Muscle of back (tissue), 13 donors: Measurements from ENCODE around the gene PHYHD1. TPM values are rescaled to one million over a fixed set of nuclear protein-coding genes. Genes with fewer than 3 reads are reported as not detected.

Experiments
- DNase-seq, 3 donors: peaks; one replicate each; pipeline versions ENCODE4 v3.0.0 to v3.0.0-alpha.2; 2013
- long read RNA-seq, 9 donors: transcript quantifications; one replicate each; lab custom pipeline, GENCODE V29; 2026
- polyA plus RNA-seq, 10 donors: library from polyadenylated mRNA; unstranded; fragments of 120-200 nt; gene quantifications; one replicate each; pipeline ENCODE4 v1.2.1, GENCODE V29; 2013; ENCODE audit not compliant: insufficient read length in 10 of 10

The PHYHD1 gene
- 10 to 100 TPM; 33.4 to 47.6 (median 38.8) TPM for polyA plus RNA-seq
- long read RNA-seq, donor 1 = 0 reads
- long read RNA-seq, donor 2, partial matches to known transcripts = 0 of 2 reads
- long read RNA-seq, donor 2, other reads (novel, unspliced or antisense) = 0 of 2 reads
- long read RNA-seq, donor 3 = 0 reads
- long read RNA-seq, donor 4 = 0 reads
- long read RNA-seq, donor 5 = 0 reads
- long read RNA-seq, donor 6 = 0 reads
- long read RNA-seq, donor 7, partial matches to known transcripts = 0 of 3 reads
- long read RNA-seq, donor 7, other reads (novel, unspliced or antisense) = 0 of 3 reads
- long read RNA-seq, donor 8 = 0 reads
- long read RNA-seq, donor 9 = 0 reads

DNA sequence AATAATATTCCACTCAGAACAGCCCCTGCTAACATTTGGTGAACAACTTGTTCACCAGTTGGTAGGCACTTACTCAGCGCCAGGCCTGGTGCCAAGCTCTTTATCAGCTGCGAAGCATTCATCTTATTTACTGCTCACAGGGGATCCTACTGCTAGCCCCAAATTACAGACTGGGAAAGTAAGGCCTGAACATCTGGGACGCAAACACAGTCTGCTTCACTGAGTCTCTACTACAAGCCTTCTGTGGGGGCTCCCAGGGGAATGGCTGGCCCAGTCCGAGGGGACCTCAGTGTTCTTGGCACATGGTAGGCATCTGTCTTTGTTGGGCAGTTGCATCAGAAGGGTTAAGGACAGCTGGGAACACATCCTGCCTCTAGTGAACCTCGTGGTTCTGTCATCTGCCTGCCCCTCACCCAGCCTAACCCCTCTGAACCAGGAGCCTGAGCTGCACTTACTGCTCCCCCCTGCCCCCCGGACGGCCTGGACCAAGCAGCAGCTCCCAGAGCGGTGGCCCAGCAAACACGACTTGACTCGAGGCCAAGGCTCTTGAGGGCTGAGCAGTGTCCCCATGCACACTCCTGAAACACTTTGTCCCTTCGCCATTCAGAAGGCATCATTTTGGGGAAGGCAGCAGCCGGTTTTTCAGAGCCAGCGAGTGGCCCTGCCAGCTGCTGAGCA, at the start of gene PHYHD1:
PHYHD1 (plus strand) TSS at position 602 of the 678 bp plus-strand sequence. CDS start 1,342 bp downstream, outside the sequence.
- peak; percentile 41 to 69 (median 64) for DNase-seq

DNA sequence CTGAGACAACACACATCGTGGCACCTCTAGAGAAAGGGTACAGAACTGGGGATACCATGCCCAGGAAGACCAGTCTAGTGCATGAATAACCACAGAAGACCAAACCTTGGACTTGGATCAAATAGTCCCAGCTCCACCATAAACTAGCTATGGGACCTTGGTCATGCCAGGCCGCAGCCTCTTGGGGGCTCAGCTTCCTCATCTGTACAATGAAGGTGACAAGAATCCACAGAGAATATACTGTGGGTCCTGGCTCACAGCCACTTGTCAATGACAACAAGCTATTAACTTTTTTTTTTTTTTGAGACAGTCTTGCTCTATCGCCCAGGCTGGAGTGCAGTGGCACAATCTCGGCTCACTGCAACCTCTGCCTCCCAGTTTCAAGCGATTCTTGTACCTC, 42.9 kb upstream of the PHYHD1 start:
- DNase-seq = no peak

GRCh38 chr9:128881884-128882676, 38.7 kb upstream of the PHYHD1 start, which contains the start of the genes KYAT1 and LRRC8A:
KYAT1 (minus strand) TSS chr9:128881950; CDS start chr9:128845405, 36,545 bp downstream.
LRRC8A (plus strand) TSS chr9:128882133; CDS start chr9:128907165, 25,032 bp downstream.
- DNase-seq = peak; percentile 97 to 99 (median 99)

- peak; percentile 33 to 58 (median 36) for DNase-seq
These were observed 37.8 kb upstream of the PHYHD1 start for GRCh38 chr9:128882677-128883603.

DNA sequence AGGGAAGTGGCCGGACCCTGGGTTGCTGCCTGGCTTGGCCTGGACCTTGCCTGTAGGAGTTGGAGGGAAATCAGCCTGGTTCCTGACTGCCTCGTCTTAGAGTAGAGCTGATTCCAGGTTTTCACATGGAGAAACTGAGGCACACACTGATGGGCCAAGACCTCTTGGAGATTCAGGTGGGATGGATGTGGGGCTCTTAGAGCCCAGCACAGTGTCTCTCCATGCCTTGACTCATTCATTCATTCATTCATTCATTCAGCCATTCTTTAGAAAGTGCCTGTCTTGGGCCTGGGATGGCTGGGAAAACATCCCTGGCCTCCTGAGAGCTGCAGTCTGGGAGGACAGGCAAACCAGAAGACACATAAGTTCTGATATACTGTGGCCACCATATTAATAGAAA, 36.6 kb upstream of the PHYHD1 start:
- DNase-seq = no peak

- DNase-seq = no peak
These were observed 35.4 kb upstream of the PHYHD1 start for GRCh38 chr9:128885376-128885775.

DNA sequence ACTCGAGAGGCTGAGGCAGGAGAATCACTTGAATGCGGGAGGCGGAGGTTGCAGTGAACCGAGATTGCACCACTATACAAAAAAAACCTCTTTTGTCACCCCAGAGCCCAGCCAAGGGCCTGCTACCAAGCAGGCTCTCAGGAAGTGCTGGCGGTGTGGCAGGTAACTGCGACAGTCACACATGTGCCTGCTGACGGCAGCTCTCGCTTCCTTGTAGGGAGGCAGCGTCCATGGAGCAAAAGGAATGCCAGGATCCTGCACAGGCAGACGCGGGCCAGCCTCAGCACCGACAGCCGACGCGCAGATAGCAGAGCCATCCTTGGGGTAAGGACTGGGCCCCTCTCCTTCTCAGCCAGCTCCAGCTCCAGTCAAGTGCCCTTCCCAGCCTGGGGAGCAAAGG, 35.0 kb upstream of the PHYHD1 start:
- DNase-seq = no peak

- DNase-seq = no peak
These were observed 34.4 kb upstream of the PHYHD1 start for GRCh38 chr9:128886211-128886891.

- no peak for DNase-seq
These were observed 33.7 kb upstream of the PHYHD1 start for GRCh38 chr9:128887049-128887448.

DNA sequence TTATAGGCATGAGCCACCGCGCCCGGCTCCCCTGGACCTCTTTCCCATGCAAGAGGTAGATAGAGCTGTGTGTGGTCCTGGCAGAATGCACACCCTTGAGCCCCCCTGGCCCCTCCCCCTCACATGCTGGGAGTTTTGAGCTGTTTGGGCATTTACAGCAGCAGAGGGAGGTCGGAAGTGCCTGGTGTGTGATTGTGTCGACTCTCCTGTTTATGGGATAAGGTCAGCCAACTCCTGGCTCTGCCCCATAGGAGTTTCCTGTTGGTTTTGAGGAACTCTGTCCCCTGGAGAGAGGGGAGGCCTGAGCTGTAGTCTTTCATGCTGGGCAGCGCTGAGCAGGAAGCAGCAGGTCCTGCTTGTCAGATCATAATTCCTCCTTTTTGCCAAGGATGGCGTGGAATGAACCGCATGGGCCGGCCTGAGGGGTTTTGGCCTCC, 32.9 kb upstream of the PHYHD1 start:
- DNase-seq = no peak

DNA sequence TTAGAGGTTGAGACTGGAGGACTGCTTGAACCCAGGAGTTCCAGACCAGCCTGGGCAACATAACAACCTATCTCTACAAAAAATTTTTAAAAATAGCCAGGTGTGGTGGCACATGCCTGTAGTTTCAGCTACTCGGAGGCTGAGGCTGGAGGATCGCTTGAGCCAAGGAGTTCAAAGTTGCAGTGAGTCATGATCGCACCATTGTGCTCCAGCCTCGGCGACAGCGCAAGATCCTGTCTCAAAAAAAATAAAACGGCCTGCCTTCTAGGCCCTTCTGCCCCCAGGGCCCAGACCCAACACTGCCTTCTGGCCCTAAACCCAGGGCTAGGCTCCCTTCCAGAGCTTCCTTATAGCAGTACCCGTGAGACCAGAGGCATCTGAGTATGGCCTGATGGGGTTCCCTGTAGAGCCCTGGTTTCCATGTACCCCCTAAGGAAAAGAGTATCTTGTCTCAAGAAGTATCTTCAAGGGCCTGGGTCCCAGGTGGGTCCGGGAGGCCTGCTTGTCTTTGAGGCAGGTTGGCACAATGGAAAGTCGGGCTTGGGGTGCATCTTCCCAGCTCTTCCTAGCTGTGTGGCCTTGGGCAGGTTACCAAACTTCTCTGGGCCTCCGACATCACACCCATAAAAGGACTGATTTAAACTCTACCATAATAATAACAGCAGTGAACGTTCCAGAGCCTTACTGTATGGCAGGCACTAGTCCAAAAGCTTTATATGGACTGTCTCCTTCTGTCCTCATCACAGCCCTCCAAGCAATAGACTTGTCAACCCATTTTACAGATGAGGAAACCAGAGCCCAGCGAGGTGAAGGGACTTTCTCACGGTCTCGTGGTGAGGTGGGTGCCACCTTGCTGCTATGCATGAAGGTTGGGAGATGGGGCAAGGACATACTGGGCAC, 29.2 kb upstream of the PHYHD1 start:
- DNase-seq = no peak

DNA sequence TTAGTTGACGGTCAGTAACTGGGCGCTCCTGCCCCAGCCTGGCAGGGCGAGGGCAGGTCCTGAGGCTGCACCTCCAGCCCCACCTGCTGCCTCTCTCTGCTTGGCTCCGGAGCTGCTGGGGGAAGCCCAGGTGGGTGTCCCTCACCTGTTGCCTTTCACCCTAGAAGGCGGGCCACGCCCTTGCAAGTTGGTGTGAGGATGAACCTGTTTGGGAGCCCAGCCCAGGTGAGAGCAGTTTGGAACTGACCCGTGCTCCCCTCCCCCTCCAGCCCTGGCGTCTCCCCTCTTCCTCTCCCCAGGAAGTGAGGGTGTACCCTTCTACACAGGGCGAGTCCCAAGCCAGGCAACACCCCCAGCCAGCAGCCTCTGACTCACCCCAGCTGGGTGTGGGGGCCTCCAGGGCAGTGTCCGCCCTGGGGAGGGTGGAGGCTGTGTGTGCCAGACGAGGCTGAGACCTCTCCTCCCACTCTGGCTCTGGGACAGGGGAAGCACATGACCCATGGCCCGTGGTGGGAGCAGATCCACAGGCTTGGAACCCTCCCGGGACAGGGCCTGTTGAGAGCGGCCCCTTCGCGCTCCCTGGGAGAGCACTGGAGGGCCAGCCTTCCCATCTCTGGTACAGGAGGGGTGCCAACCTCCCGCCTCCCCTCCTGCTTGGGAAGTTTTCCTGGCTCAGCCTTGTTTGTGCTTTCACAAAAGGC, 28.4 kb upstream of the PHYHD1 start:
- peak in 2 of 3 donors; percentile 51 to 68 for DNase-seq

DNA sequence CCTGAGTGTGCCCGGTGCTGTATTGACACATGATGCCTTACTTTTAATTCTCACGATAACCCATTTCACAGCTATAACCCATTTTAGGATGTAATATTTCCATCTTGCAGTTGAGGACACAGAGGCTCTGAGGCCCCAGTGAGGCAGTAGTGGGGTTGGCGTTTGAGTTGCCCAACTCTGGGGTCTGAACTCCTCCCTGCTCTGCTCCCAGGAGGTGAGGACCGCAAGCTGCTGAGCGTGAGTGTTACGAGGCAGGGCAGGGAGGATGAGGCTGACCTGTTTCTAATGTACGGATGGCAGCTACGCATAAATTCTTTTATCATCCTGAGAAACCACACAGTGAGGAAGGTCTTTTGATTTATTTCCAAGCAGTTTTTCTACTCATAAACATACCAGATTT, 27.4 kb upstream of the PHYHD1 start:
- no peak for DNase-seq

DNA sequence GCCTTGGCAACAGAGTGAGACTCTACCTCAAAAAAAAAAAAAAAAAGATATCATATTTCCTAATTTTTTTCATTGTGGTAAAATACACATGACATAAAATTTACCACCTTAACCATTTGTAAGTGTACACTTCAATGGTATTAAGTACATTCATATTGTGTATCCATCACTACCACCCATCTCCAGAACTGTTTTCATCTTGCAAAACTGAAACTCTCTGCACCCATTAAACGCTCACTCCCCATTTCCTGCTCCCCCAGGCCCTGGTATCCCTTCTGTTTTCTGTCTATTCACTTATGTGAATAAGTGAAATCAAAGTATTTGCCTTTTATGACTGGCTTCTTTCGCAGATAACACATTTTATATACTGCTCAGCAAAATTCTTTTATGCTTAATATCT, 26.0 kb upstream of the PHYHD1 start:
- no peak for DNase-seq

DNA sequence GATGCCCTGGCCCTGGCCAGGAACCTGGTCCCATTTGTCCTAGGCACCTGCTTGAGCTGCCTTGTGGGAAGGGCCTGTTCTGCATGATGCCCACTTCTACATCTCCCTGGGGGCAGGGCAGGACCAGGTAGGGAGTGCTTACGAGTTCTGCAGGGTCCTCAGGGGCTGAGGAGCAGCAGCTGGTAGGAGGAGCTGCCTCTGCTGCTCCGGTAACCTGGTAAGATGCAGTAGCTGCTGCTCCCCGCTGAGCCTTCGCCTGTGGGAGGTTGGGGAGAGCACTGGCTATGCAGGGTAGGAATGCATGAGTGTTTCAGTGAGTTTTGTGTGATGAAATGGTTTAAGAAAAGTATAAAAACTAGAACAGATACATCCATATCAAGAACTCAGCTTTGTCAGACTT, 25.2 kb upstream of the PHYHD1 start:
- no peak for DNase-seq

GRCh38 chr9:128898382-128898781, 22.4 kb upstream of the PHYHD1 start:
- DNase-seq = no peak

- no peak for DNase-seq
These were observed 21.8 kb upstream of the PHYHD1 start for GRCh38 chr9:128898845-128899565.
